PC-9 (cell line): ENCODE data around the gene BRSK2.

Source experiments
- EZH2 ChIP-seq: fragments of 200-600 bp; sonication (generic); IDR thresholded peaks from 2 replicates; pipeline ENCODE4 v1.8.0; 2017; ENCODE audit warnings: antibody characterized with exemption, low read depth
- TF ChIP-seq, protein P1 (sequence below): fragments of 200-600 bp; sonication (generic); conservative IDR thresholded peaks from 2 replicates; pipeline ENCODE4 v1.6.1; 2017; ENCODE audit warnings: mixed run types, antibody characterized with exemption, mild to moderate bottlenecking, moderate library complexity

DNA sequence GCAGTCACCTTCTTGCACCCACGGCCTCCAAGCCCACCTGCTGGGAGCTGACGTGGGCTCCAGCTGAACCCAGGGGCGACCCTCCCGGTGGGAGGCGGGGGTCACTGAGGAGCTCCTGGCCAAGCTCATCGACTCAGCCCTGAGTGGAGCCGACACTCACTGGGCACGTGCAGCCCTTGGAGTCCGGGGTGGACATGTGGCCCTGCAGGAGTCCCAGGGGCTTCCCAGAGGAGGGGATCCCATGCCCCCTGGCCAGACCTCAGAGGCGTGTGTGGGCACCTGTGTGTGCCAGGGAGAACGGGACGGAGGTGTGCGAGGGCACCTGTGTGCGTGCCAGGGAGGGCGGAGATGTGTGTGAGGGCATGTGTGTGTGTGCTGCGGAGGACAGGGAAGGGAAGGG lies 20.8 kb upstream of the BRSK2 start:
- TF ChIP-seq, protein P1, sequence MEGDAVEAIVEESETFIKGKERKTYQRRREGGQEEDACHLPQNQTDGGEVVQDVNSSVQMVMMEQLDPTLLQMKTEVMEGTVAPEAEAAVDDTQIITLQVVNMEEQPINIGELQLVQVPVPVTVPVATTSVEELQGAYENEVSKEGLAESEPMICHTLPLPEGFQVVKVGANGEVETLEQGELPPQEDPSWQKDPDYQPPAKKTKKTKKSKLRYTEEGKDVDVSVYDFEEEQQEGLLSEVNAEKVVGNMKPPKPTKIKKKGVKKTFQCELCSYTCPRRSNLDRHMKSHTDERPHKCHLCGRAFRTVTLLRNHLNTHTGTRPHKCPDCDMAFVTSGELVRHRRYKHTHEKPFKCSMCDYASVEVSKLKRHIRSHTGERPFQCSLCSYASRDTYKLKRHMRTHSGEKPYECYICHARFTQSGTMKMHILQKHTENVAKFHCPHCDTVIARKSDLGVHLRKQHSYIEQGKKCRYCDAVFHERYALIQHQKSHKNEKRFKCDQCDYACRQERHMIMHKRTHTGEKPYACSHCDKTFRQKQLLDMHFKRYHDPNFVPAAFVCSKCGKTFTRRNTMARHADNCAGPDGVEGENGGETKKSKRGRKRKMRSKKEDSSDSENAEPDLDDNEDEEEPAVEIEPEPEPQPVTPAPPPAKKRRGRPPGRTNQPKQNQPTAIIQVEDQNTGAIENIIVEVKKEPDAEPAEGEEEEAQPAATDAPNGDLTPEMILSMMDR: no peak
- TF ChIP-seq EZH2: no peak
